HG03575 (cell line): ENCODE measurements around the gene SLMAP.

Experiments
- ATAC-seq: cut with Tn5 transposase; IDR thresholded peaks from one replicate; pipeline ENCODE4 v1.9.1; 2021; ENCODE audit not compliant: unreplicated experiment, insufficient number of reproducible peaks, low FRiP score; ENCODE audit errors: extremely low read depth

The SLMAP gene

GRCh38 chr3:57917601-57918000 lies 161.5 kb downstream of the SLMAP start:
- ATAC-seq = no peak

GRCh38 chr3:57918123-57918837 lies 162.2 kb downstream of the SLMAP start:
- no peak for ATAC-seq

- no peak for ATAC-seq
Observed at GRCh38 chr3:57919987-57920386, 163.9 kb downstream of the SLMAP start.

GRCh38 chr3:57923101-57923500 lies 167.0 kb downstream of the SLMAP start:
- no peak for ATAC-seq

- no peak for ATAC-seq
Observed at GRCh38 chr3:57923752-57924151, 167.6 kb downstream of the SLMAP start.

GRCh38 chr3:57927166-57927565 lies 171.1 kb downstream of the SLMAP start:
- ATAC-seq = no peak

- no peak for ATAC-seq
Observed at GRCh38 chr3:57927916-57928315, 171.8 kb downstream of the SLMAP start.

GRCh38 chr3:57928511-57928910 lies 172.4 kb downstream of the SLMAP start:
- ATAC-seq = no peak

GRCh38 chr3:57929988-57930387 lies 173.9 kb downstream of the SLMAP start:
- no peak for ATAC-seq

- ATAC-seq = no peak
Observed at GRCh38 chr3:57933602-57934001, 177.5 kb downstream of the SLMAP start.

- no peak for ATAC-seq
Observed at GRCh38 chr3:57934373-57934772, 178.3 kb downstream of the SLMAP start.

GRCh38 chr3:57935539-57935938 lies 179.4 kb downstream of the SLMAP start:
- no peak for ATAC-seq

GRCh38 chr3:57937092-57937491 lies 181.0 kb downstream of the SLMAP start:
- no peak for ATAC-seq

GRCh38 chr3:57939775-57940174 lies 183.7 kb downstream of the SLMAP start:
- ATAC-seq = no peak

- ATAC-seq = no peak
Observed at GRCh38 chr3:57942388-57942787, 186.3 kb downstream of the SLMAP start.

- ATAC-seq = no peak
Observed at GRCh38 chr3:57942872-57943283, 186.8 kb downstream of the SLMAP start.

GRCh38 chr3:57943525-57944495 lies 187.7 kb downstream of the SLMAP start:
- ATAC-seq = no peak

- ATAC-seq = no peak
Observed at GRCh38 chr3:57946970-57947381, 190.9 kb downstream of the SLMAP start.

GRCh38 chr3:57948080-57948671 lies 192.1 kb downstream of the SLMAP start:
- no peak for ATAC-seq

GRCh38 chr3:57948781-57949242 lies 192.7 kb downstream of the SLMAP start:
- ATAC-seq = no peak
